Renal pelvis (tissue), 4 donors: ENCODE measurements around the gene KIF5A. TPM values are rescaled to one million over a fixed set of nuclear protein-coding genes. Genes with fewer than 3 reads are reported as not detected.
A peak's percentile ranks its signal among the peaks of the same experiment; 100 is the strongest.

Experiments used
- DNase-seq: peaks from one replicate; pipeline ENCODE4 v3.0.0-alpha.2; 2013
- polyA plus RNA-seq, 3 donors: library from polyadenylated mRNA; unstranded; fragments of 120-200 nt; gene quantifications; one replicate each; pipeline ENCODE4 v1.2.1, GENCODE V29; 2013; ENCODE audit not compliant: insufficient read length in 3 of 3

Gene KIF5A
- polyA plus RNA-seq, 3 donors: 0.41 to 0.68 (median 0.65) TPM

- no peak for DNase-seq
Observed at GRCh38 chr12:57519796-57520052, 30.1 kb upstream of the KIF5A start.

- peak; percentile 99 for DNase-seq
Observed at GRCh38 chr12:57520053-57520818, 29.6 kb upstream of the KIF5A start, which contains the start of gene DDIT3. Gene DDIT3 (minus strand): TSS chr12:57520514. CDS start chr12:57517406, 3,108 bp downstream.

- peak; percentile 55 for DNase-seq
Observed at GRCh38 chr12:57521525-57522010, 28.3 kb upstream of the KIF5A start.

GRCh38 chr12:57522011-57522886 is 27.6 kb upstream of the KIF5A start, which contains the start of gene MBD6:
Gene MBD6 (plus strand): TSS chr12:57522824. CDS start chr12:57524304, 1,480 bp downstream.
- DNase-seq: peak; percentile 90

- DNase-seq: peak; percentile 80
Observed at GRCh38 chr12:57522887-57523705, 26.7 kb upstream of the KIF5A start.

- DNase-seq: no peak
Observed at GRCh38 chr12:57523706-57524614, 25.9 kb upstream of the KIF5A start.

- no peak for DNase-seq
Observed at GRCh38 chr12:57524814-57525614, 24.8 kb upstream of the KIF5A start.

GRCh38 chr12:57525615-57526383 is 24.0 kb upstream of the KIF5A start:
- no peak for DNase-seq

- no peak for DNase-seq
Observed at GRCh38 chr12:57526477-57527126, 23.2 kb upstream of the KIF5A start.

- DNase-seq: no peak
Observed at GRCh38 chr12:57527184-57527583, 22.7 kb upstream of the KIF5A start.

- DNase-seq: no peak
Observed at GRCh38 chr12:57528176-57528575, 21.7 kb upstream of the KIF5A start.

- no peak for DNase-seq
Observed at GRCh38 chr12:57528831-57529555, 20.9 kb upstream of the KIF5A start.

GRCh38 chr12:57529831-57530230 is 20.0 kb upstream of the KIF5A start:
- no peak for DNase-seq

GRCh38 chr12:57530396-57531142 is 19.3 kb upstream of the KIF5A start:
- no peak for DNase-seq

- DNase-seq: no peak
Observed at GRCh38 chr12:57531836-57532235, 18.0 kb upstream of the KIF5A start.

- no peak for DNase-seq
Observed at GRCh38 chr12:57533108-57533507, 16.7 kb upstream of the KIF5A start.

GRCh38 chr12:57534250-57534649 is 15.6 kb upstream of the KIF5A start:
- no peak for DNase-seq
